ENCODE measurements around the gene PAPPA2. TPM values are rescaled to one million over a fixed set of nuclear protein-coding genes. Genes with fewer than 3 reads are reported as not detected.

The PAPPA2 gene
- total and polyA plus RNA-seq, 2 of the 8 experiments (the other 6 are each of a cell fraction or from before 2014, with no cell fraction given) = 0.08 to 0.88 TPM

GRCh38 chr1:176691251-176692228, 228.6 kb downstream of the PAPPA2 start (continued):
- TF ChIP-seq TAF1 (IDR thresholded peaks at IDR 0.05; ENCODE audit: low read depth, low read length) = no peak
- no peak for TF ChIP-seq EZH2 (IDR thresholded peaks at IDR 0.05; ENCODE audit: low read depth, low read length, severe bottlenecking)
- TF ChIP-seq KDM4A (IDR thresholded peaks at IDR 0.05; ENCODE audit: low read depth, low read length, severe bottlenecking) = no peak
- TF ChIP-seq SUZ12 (IDR thresholded peaks at IDR 0.05; ENCODE audit: low read length) = no peak
